A549 treated with GW870086 at 1 μM for 4 hours (cell line): ENCODE results near the gene SNX3. TPM values are rescaled to one million over a fixed set of nuclear protein-coding genes. Genes with fewer than 3 reads are reported as not detected.

Experiments
- total RNA-seq: library from RNA; stranded (reverse); fragments of 200-300 nt; extraction: Qiagen RNA extraction; gene quantifications from 5 replicates; pipeline ENCODE4 v1.2.3, GENCODE V29; 2022; ENCODE audit warnings: low read depth

Gene SNX3
- total RNA-seq, result 73.4 to 115 TPM (median 112 TPM) in 5 replicates

DNA sequence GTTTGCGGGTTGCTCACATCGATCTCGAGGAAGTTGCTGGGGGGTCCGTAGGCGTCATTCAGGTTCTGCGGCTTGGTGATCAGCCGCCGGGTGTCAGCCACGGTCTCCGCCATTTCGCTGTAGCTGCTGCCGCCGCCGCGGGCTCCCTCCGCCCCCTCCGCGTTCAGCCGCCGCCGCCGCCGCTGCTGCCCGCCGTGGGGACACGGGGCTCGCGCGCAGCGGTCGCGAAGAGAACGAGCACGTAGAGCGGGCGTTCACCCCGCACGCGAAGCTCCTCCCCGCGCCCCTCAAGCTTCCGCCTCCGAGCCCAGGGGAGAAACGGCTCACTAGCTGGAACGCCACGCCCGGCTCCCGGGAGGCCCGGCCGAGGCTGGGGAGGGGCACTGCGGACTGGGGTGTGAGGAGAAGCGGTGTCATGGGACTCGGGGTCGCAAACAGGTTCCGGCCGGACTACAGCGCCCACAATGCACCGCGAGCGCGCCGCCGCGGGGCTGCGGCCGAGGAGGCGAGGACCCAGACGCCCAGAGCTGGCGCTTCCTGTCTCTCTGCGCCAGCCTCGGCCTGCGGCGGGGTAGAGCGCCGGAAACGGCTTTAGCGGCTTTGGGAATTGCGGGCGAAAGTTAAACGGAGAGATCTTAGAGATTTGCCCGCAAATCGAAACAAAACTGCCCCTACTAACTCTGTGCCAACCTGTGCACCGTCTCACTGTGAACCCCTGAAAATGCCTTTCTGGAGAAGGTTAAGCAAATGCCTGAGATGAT lies at the start of gene SNX3:
TSS of gene SNX3 (minus strand) at position 232 of the 761 bp plus-strand sequence. CDS start at position 113, 119 bp downstream.

DNA sequence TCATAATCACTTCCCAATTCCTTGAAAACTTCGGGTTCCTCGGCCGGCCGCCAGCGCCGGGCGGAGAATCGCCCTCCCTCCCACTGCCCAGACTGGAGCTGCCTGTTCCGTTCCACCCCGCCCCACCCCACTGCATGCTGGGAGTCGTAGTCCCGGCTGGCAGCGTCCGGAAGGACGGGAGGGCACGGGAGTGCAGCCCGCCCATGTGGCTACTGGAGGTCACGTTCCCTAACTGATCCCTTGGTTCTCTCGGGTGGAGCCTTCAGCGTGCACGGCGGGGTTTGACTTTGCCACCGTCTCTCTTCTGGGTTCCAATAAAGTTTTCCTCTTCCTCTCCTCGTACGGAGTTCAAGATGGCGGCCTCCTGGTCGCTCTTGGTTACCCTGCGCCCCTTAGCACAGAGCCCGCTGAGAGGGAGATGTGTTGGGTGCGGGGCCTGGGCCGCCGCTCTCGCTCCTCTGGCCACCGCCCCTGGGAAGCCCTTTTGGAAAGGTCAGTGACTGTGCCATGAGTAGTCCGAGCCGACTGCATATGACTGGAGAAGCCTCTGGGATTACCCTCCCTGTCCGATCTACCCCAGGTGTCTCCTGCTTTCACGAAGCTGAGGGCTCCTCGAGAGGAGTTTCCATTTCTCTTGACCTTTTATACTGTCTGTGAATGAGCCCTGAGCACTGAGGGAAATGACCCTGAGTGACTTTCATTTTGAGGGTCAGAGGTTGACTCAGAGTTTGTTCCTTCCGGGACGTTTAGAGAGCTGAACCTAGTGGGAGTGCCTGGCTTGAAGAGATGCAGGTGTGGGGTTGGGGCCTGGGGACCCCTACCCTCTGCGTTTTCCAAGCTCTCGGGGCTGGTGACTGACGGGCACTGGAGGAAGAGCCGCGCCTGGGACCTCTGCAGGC lies 34.1 kb upstream of the SNX3 start, which contains the start of gene AFG1L:
TSS of gene AFG1L (plus strand) at position 328 of the 899 bp plus-strand sequence. CDS start at position 354, 26 bp downstream.

DNA sequence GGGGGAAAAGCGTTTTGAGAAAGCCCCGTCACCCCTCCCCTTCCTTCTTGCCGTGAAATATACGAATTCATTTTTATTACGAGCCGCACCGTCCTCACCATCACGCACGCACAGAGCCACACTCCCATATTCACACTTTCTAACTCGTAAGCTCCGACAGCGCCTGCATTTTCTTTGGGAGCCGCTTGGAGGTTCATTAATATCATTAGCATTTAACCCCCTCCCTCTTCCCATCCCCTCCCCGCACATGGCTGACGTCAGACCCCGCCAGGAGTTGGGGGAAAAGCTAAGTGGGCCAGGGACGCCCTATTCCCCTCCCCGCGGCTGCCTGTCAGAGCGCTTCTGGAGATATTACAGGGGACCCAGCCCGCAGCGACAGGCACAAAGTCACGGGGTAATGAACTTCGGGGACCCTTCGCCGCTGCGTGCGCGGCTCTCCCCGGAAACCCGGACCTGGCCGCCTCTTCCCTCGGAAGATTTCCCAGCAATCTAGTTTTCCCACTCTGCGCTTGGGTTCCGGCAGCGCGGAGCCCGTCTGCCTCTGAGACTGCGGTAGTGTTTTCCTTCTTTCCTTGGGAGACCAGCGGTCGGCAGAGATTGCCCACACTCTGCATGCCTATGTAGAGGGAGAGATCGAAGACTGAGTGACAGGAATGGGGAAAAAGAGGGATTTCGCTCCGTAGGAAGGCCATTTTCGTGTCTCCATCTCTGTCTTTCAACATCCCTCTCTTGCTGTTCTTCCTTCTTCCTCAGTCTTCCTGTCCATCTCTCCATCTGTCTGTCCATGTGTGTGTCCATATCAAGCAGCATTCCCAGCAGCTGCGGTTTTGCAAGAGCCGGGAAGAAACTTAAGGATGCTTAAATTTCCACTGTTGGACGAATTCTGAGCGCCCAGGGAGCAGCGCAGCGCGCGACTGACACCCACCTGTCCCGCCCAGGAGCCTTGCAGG lies 94.9 kb downstream of the SNX3 start, which contains the start of gene NR2E1:
TSS of gene NR2E1 (plus strand) at position 309 of the 950 bp plus-strand sequence. CDS start 744 bp downstream, outside the sequence.

Other genes starting within 250 kb of the SNX3 start
- gene OSTM1, start 186.3 kb downstream of the SNX3 start, total RNA-seq, result 16.3 to 25.9 TPM (median 24.3 TPM) in 5 replicates
- 0.06 TPM in 1 of 5 replicates, not detected in the others for gene NR2E1, start 95.0 kb downstream of the SNX3 start, total RNA-seq
- 1.2 to 2.6 TPM (median 1.5 TPM) in 5 replicates for gene AFG1L, start 34.0 kb upstream of the SNX3 start, total RNA-seq